Stomach smooth muscle (tissue), 2 donors: ENCODE measurements around the gene EPHA5.
"Not testable (repeated sequence)": the region's sequence is repeated elsewhere in the genome, so short reads cannot be mapped to it uniquely, and the experiment has no call there.

Experiments used
- H3K27ac ChIP-seq: one replicate; pipeline ENCODE4 v1.7.0; 2013; ENCODE audit warnings: mild to moderate bottlenecking, low read length, inconsistent platforms
- H3K27me3 ChIP-seq, 2 donors: one replicate each; pipeline ENCODE4 v1.7.0; 2013; ENCODE audit warnings: low read length in 2 of 2; ENCODE audit not compliant: insufficient read depth in 2 of 2, control insufficient read depth in 1 of 2
- H3K36me3 ChIP-seq, 2 donors: one replicate each; pipeline ENCODE4 v1.7.0; 2013; ENCODE audit warnings: low read length in 2 of 2; ENCODE audit not compliant: control insufficient read depth in 2 of 2, insufficient read depth in 2 of 2
- H3K4me1 ChIP-seq: one replicate; pipeline ENCODE4 v1.7.0; 2013; ENCODE audit warnings: low read length; ENCODE audit not compliant: control insufficient read depth, insufficient read depth
- H3K4me3 ChIP-seq, 2 donors: one replicate each; pipeline ENCODE4 v1.7.0; 2013; ENCODE audit warnings: low read length in 2 of 2
- H3K9ac ChIP-seq, 2 donors: one replicate each; pipeline ENCODE4 v1.7.0; 2013; ENCODE audit warnings: low read length in 2 of 2, mild to moderate bottlenecking in 1 of 2
- H3K9me3 ChIP-seq, 2 donors: one replicate each; pipeline ENCODE4 v1.7.0; 2013; ENCODE audit warnings: low read length in 2 of 2; ENCODE audit not compliant: control insufficient read depth in 2 of 2
- donor health status: healthy.
- donor health status: Pancreatic carcinoma.

Gene EPHA5

GRCh38 chr4:65341557-65341956 lies 328.7 kb downstream of the EPHA5 start:
- Histone ChIP-seq H3K4me3 (no peak overlapping the region), H3K36me3 (no peaks in the 10 kb centered on the region), H3K4me1 (no peaks in the 10 kb centered on the region), H3K9ac (no peak overlapping the region), H3K27me3 (no peaks in the 10 kb centered on the region), H3K27ac (no peak overlapping the region), H3K9me3 (no peaks in the 10 kb centered on the region)

GRCh38 chr4:65340382-65341109 lies 329.7 kb downstream of the EPHA5 start:
- no peak overlapping the region for H3K4me3 ChIP-seq
- no peaks in the 10 kb centered on the region for H3K4me1 ChIP-seq
- H3K36me3 ChIP-seq: no peaks in the 10 kb centered on the region
- no peaks in the 10 kb centered on the region for H3K27me3 ChIP-seq
- no peaks in the 10 kb centered on the region for H3K9me3 ChIP-seq
- H3K9ac ChIP-seq: no peak overlapping the region
- no peak overlapping the region for H3K27ac ChIP-seq

- H3K9ac ChIP-seq: no peak overlapping the region
- no peaks in the 10 kb centered on the region for H3K27me3 ChIP-seq
- no peaks in the 10 kb centered on the region for H3K4me1 ChIP-seq
- no peak overlapping the region for H3K4me3 ChIP-seq
- H3K27ac ChIP-seq: no peak overlapping the region
- no peaks in the 10 kb centered on the region for H3K9me3 ChIP-seq
- no peaks in the 10 kb centered on the region for H3K36me3 ChIP-seq
These were observed 332.9 kb downstream of the EPHA5 start for GRCh38 chr4:65337371-65337770.

- no peak overlapping the region for H3K9ac ChIP-seq
- no peak overlapping the region for H3K27ac ChIP-seq
- H3K36me3 ChIP-seq: no peaks in the 10 kb centered on the region
- H3K27me3 ChIP-seq: no peaks in the 10 kb centered on the region
- H3K9me3 ChIP-seq: no peaks in the 10 kb centered on the region
- H3K4me1 ChIP-seq: no peaks in the 10 kb centered on the region
- no peak overlapping the region for H3K4me3 ChIP-seq
These were observed 333.8 kb downstream of the EPHA5 start for GRCh38 chr4:65336465-65336864.

GRCh38 chr4:65316534-65316933 lies 353.8 kb downstream of the EPHA5 start:
- Histone ChIP-seq H3K27me3 (no peaks in the 10 kb centered on the region), H3K9ac (no peak overlapping the region), H3K36me3 (no peaks in the 10 kb centered on the region), H3K4me3 (no peak overlapping the region), H3K27ac (no peak overlapping the region), H3K4me1 (no peaks in the 10 kb centered on the region), H3K9me3 (no peaks in the 10 kb centered on the region)

- no peak overlapping the region for H3K9ac ChIP-seq
These were observed 359.2 kb downstream of the EPHA5 start for GRCh38 chr4:65311120-65311519.

GRCh38 chr4:65310586-65310985 lies 359.7 kb downstream of the EPHA5 start:
- Histone ChIP-seq H3K9ac (no peak overlapping the region), H3K9me3 (no peaks in the 10 kb centered on the region), H3K4me3 (no peak overlapping the region), H3K27ac (no peak overlapping the region), H3K4me1 (no peaks in the 10 kb centered on the region), H3K27me3 (no peaks in the 10 kb centered on the region), H3K36me3 (no peaks in the 10 kb centered on the region)

More at GRCh38 chr4:65311120-65311519, 359.2 kb downstream of the EPHA5 start:
- H3K36me3 ChIP-seq: no peaks in the 10 kb centered on the region
- no peaks in the 10 kb centered on the region for H3K4me1 ChIP-seq
- H3K4me3 ChIP-seq: no peak overlapping the region
- H3K27ac ChIP-seq: no peak overlapping the region
- no peaks in the 10 kb centered on the region for H3K27me3 ChIP-seq
- no peaks in the 10 kb centered on the region for H3K9me3 ChIP-seq

GRCh38 chr4:65308626-65309025 lies 361.7 kb downstream of the EPHA5 start:
- H3K4me1 ChIP-seq, H3K9ac ChIP-seq, H3K27ac ChIP-seq, H3K4me3 ChIP-seq, H3K9me3 ChIP-seq, H3K27me3 ChIP-seq, H3K36me3 ChIP-seq: not testable (repeated sequence)

- Histone ChIP-seq H3K9me3 (no peaks in the 10 kb centered on the region), H3K27ac (no peak overlapping the region), H3K4me3 (no peak overlapping the region), H3K9ac (no peak overlapping the region), H3K4me1 (no peaks in the 10 kb centered on the region), H3K27me3 (no peaks in the 10 kb centered on the region), H3K36me3 (no peaks in the 10 kb centered on the region)
These were observed 368.1 kb downstream of the EPHA5 start for GRCh38 chr4:65302145-65302544.

- H3K36me3 ChIP-seq: no peaks in the 10 kb centered on the region
- no peaks in the 10 kb centered on the region for H3K4me1 ChIP-seq
- H3K27me3 ChIP-seq: no peaks in the 10 kb centered on the region
These were observed 374.0 kb downstream of the EPHA5 start for GRCh38 chr4:65296246-65296645.

GRCh38 chr4:65287071-65287470 lies 383.2 kb downstream of the EPHA5 start:
- no peaks in the 10 kb centered on the region for H3K27me3 ChIP-seq
- H3K36me3 ChIP-seq: no peaks in the 10 kb centered on the region
- H3K27ac ChIP-seq: no peak overlapping the region
- no peak overlapping the region for H3K4me3 ChIP-seq
- no peaks in the 10 kb centered on the region for H3K9me3 ChIP-seq
- H3K4me1 ChIP-seq: no peaks in the 10 kb centered on the region
- H3K9ac ChIP-seq: no peak overlapping the region

More at GRCh38 chr4:65296246-65296645, 374.0 kb downstream of the EPHA5 start:
- H3K27ac ChIP-seq: no peak overlapping the region
- no peaks in the 10 kb centered on the region for H3K9me3 ChIP-seq
- no peak overlapping the region for H3K9ac ChIP-seq
- no peak overlapping the region for H3K4me3 ChIP-seq
